Smooth muscle cell (in vitro differentiated cells): ENCODE data around the gene CYP1A2. TPM values are rescaled to one million over a fixed set of nuclear protein-coding genes. Genes with fewer than 3 reads are reported as not detected.

Experiments used
- DNase-seq: peaks from one replicate; lab custom pipeline; 2025; ENCODE audit not compliant: unreplicated experiment; lab: John Stamatoyannopoulos, UW
- H2AFZ ChIP-seq: fragments of 200-600 bp; sonication (generic); 2 replicates; pipeline ENCODE4 v1.6.0; 2016; ENCODE audit warnings: antibody characterized with exemption, low read depth, mild to moderate bottlenecking
- H3F3A ChIP-seq: fragments of 200-600 bp; sonication (generic); 2 replicates; pipeline ENCODE4 v1.6.0; 2017; ENCODE audit warnings: antibody characterized with exemption, low read depth
- H3K27ac ChIP-seq: fragments of 200-600 bp; sonication (generic); 2 replicates; pipeline ENCODE4 v1.5.1; 2016; ENCODE audit warnings: low read depth, mild to moderate bottlenecking
- H3K27me3 ChIP-seq: fragments of 200-600 bp; sonication (generic); 2 replicates; pipeline ENCODE4 v1.6.1; 2016; ENCODE audit warnings: low read depth, mild to moderate bottlenecking
- H3K36me3 ChIP-seq: fragments of 200-600 bp; sonication (generic); 2 replicates; pipeline ENCODE4 v1.5.1; 2016; ENCODE audit warnings: low read depth
- H3K4me1 ChIP-seq: fragments of 200-600 bp; sonication (generic); 2 replicates; pipeline ENCODE4 v1.5.1; 2016; ENCODE audit warnings: low read depth
- H3K4me2 ChIP-seq: fragments of 200-600 bp; sonication (generic); 2 replicates; pipeline ENCODE4 v1.6.0; 2016; ENCODE audit warnings: mild to moderate bottlenecking
- H3K4me3 ChIP-seq: fragments of 200-600 bp; sonication (generic); 2 replicates; pipeline ENCODE4 v1.5.1; 2016; ENCODE audit warnings: mild to moderate bottlenecking
- H3K79me2 ChIP-seq: fragments of 200-600 bp; sonication (generic); 2 replicates; pipeline ENCODE4 v1.6.0; 2016; ENCODE audit warnings: low read depth, mild to moderate bottlenecking
- H3K9ac ChIP-seq: fragments of 200-600 bp; sonication (generic); 2 replicates; pipeline ENCODE4 v1.6.0; 2016; ENCODE audit warnings: low read depth
- H3K9me3 ChIP-seq: fragments of 200-600 bp; sonication (generic); replicated peaks from 2 replicates; pipeline ENCODE4 v1.5.1; 2016; ENCODE audit warnings: low read depth
- H4K20me1 ChIP-seq: fragments of 200-600 bp; sonication (generic); 2 replicates; pipeline ENCODE4 v1.6.0; 2016; ENCODE audit warnings: low read depth
- WGBS: methylation state at CpG from one replicate; pipeline ENCODE4 v1.1.7; 2016; ENCODE audit warnings: low lambda C conversion rate; 5-methylcytosine and 5-hydroxymethylcytosine counted together
- polyA plus RNA-seq: library from polyadenylated mRNA; unstranded; fragments of >200 nt; fragmentation: Nextera tagmentation; extraction: Ambion mirVana; gene quantifications from 2 replicates; pipeline ENCODE4 v1.2.1, GENCODE V29; 2016
- total RNA-seq: library from RNA; depleted of rRNA; stranded (reverse); fragments of >200 nt; gene quantifications from 2 replicates; pipeline ENCODE4 v1.2.3, GENCODE V29; 2014
- TF ChIP-seq, protein P1 (sequence below): fragments of 200-600 bp; sonication (generic); IDR thresholded peaks from 2 replicates; pipeline ENCODE4 v1.5.1; 2017; ENCODE audit warnings: borderline replicate concordance, mild to moderate bottlenecking, antibody characterized with exemption; ENCODE audit not compliant: insufficient read depth, poor library complexity, severe bottlenecking

Gene CYP1A2
- total and polyA plus RNA-seq, 2 experiments from 2014 or later = not detected

DNA sequence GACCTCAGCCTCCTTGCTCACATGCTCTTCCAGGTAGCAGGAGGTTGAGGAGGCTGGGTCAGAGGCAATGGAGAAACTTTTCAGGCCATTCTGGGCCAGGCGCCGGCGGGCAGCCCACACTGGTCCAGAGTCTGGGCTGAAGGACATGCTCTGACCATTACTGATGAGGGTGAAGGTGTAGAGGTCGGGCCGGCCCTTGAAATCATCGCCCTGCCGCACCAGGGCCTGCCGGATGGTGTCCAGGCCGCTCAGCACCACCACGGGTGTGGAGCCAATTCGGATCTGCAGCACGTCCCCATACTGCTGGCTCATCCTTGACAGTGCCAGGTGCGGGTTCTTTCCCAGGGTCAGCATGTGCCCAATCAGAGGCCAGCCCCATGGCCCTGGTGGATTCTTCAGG, 26.1 kb upstream of the CYP1A2 start:
- 91% methylated on average over 13 of the region's 13 CpGs for WGBS
- H3K4me2 ChIP-seq = no peak overlapping the region
- no peak overlapping the region for H3K4me3 ChIP-seq
- H3K36me3 ChIP-seq = no peaks in the 10 kb centered on the region
- H4K20me1 ChIP-seq = no peaks in the 10 kb centered on the region
- H3K9me3 ChIP-seq = no peaks in the 10 kb centered on the region
- TF ChIP-seq, protein P1, sequence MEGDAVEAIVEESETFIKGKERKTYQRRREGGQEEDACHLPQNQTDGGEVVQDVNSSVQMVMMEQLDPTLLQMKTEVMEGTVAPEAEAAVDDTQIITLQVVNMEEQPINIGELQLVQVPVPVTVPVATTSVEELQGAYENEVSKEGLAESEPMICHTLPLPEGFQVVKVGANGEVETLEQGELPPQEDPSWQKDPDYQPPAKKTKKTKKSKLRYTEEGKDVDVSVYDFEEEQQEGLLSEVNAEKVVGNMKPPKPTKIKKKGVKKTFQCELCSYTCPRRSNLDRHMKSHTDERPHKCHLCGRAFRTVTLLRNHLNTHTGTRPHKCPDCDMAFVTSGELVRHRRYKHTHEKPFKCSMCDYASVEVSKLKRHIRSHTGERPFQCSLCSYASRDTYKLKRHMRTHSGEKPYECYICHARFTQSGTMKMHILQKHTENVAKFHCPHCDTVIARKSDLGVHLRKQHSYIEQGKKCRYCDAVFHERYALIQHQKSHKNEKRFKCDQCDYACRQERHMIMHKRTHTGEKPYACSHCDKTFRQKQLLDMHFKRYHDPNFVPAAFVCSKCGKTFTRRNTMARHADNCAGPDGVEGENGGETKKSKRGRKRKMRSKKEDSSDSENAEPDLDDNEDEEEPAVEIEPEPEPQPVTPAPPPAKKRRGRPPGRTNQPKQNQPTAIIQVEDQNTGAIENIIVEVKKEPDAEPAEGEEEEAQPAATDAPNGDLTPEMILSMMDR = no peak
- no peak overlapping the region for H2AFZ ChIP-seq
- no peak for DNase-seq
- H3K79me2 ChIP-seq = no peaks in the 10 kb centered on the region
- no peak overlapping the region for H3K27ac ChIP-seq
- H3K27me3 ChIP-seq = peaks cover 14% of the 10 kb centered on the region
- no peak overlapping the region for H3K9ac ChIP-seq
- H3K4me1 ChIP-seq = no peaks in the 10 kb centered on the region
- no peaks in the 10 kb centered on the region for H3F3A ChIP-seq

GRCh38 chr15:74723187-74723586, 25.5 kb upstream of the CYP1A2 start:
- H3K4me3 ChIP-seq = no peak overlapping the region
- H3K4me1 ChIP-seq = no peaks in the 10 kb centered on the region
- no peaks in the 10 kb centered on the region for H3K79me2 ChIP-seq
- no peak for DNase-seq
- H3K27me3 ChIP-seq = peaks cover 17% of the 10 kb centered on the region
- no peak overlapping the region for H3K9ac ChIP-seq
- WGBS = 86% methylated on average over 1 of the region's 1 CpG
- H4K20me1 ChIP-seq = no peaks in the 10 kb centered on the region
- H3K9me3 ChIP-seq = no peaks in the 10 kb centered on the region
- H3K4me2 ChIP-seq = no peak overlapping the region
- TF ChIP-seq, protein P1 = no peak
- no peak overlapping the region for H2AFZ ChIP-seq
- no peak overlapping the region for H3K27ac ChIP-seq
- H3F3A ChIP-seq = no peaks in the 10 kb centered on the region
- H3K36me3 ChIP-seq = no peaks in the 10 kb centered on the region

- no peak overlapping the region for H2AFZ ChIP-seq
- H3K9me3 ChIP-seq = no peaks in the 10 kb centered on the region
- H3K9ac ChIP-seq = no peak overlapping the region
- H3K79me2 ChIP-seq = no peaks in the 10 kb centered on the region
- peaks cover 17% of the 10 kb centered on the region for H3K27me3 ChIP-seq
- H3F3A ChIP-seq = no peaks in the 10 kb centered on the region
- H3K4me2 ChIP-seq = no peak overlapping the region
- no peaks in the 10 kb centered on the region for H3K36me3 ChIP-seq
- H3K4me3 ChIP-seq = no peak overlapping the region
- no peak for DNase-seq
- H4K20me1 ChIP-seq = no peaks in the 10 kb centered on the region
- TF ChIP-seq, protein P1 = no peak
- no peaks in the 10 kb centered on the region for H3K4me1 ChIP-seq
- H3K27ac ChIP-seq = no peak overlapping the region
- WGBS = 84% methylated on average over 1 of the region's 1 CpG
Measured at GRCh38 chr15:74723754-74724334, 24.8 kb upstream of the CYP1A2 start.

DNA sequence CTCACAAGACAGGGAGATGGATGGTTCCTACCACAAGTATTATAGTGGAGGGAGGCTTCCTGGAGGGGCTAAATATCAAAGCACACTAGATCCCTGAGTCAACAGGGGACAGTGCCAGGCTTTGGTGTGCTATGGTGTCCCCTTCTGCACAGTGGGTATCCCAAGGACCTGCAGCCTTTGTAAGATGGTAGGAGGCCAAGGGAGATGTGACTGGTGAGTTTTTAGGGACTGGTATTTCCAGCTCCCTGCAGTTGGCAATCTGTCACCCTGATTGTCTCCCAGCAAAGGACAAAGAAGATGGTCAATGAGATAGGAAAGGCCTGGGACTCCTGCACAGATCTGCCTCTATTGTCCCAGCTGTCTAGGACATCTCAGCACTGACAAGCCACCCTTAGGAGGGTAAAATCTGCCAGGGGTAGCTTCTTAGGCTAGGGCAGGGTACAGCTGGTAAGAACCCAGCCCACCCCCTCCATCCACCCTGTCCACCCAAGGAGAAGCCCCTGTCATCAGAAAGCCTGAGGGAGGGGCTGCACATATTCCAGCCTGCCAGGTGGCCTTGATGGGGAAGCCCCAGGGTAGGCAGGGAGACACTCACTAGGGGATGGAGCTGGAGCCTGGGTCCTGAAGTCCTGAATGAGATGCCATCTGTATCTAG, 23.9 kb upstream of the CYP1A2 start:
- no peak overlapping the region for H3K4me2 ChIP-seq
- no peaks in the 10 kb centered on the region for H3K36me3 ChIP-seq
- no peak overlapping the region for H3K4me3 ChIP-seq
- no peaks in the 10 kb centered on the region for H4K20me1 ChIP-seq
- H2AFZ ChIP-seq = no peak overlapping the region
- H3K27me3 ChIP-seq = peaks cover 17% of the 10 kb centered on the region
- no peak for DNase-seq
- no peaks in the 10 kb centered on the region for H3K4me1 ChIP-seq
- no peaks in the 10 kb centered on the region for H3K9me3 ChIP-seq
- no peak overlapping the region for H3K9ac ChIP-seq
- H3F3A ChIP-seq = no peaks in the 10 kb centered on the region
- no peaks in the 10 kb centered on the region for H3K79me2 ChIP-seq
- H3K27ac ChIP-seq = no peak overlapping the region
- TF ChIP-seq, protein P1 = no peak
